Measurements from ENCODE around the gene BNIP5.

The BNIP5 gene

GRCh38 chr6:36376183-36376582, 39.5 kb upstream of the BNIP5 start:
- H3K9me3 ChIP-seq (ENCODE audit: control insufficient read depth in 1 of 2, low read length in 2 of 2), result no peaks in the 10 kb centered on the region
- H3K4me3 ChIP-seq (ENCODE audit: low read depth in 1 of 2, low read length in 2 of 2), result no peak overlapping the region
- H3K27ac ChIP-seq (ENCODE audit: low read length), result no peak overlapping the region
- no peaks in the 10 kb centered on the region for H3K27me3 ChIP-seq (ENCODE audit: low read depth, low read length)
- H3K4me1 ChIP-seq (ENCODE audit: control insufficient read depth in 1 of 2, insufficient read depth in 2 of 2, low read length in 2 of 2), result no peaks in the 10 kb centered on the region
- H3K36me3 ChIP-seq (ENCODE audit: control insufficient read depth in 1 of 2, insufficient read depth in 2 of 2, low read length in 2 of 2), result no peaks in the 10 kb centered on the region

GRCh38 chr6:36375644-36376155, 39.0 kb upstream of the BNIP5 start:
- Histone ChIP-seq H3K4me1 (ENCODE audit: control insufficient read depth in 1 of 2, insufficient read depth in 2 of 2, low read length in 2 of 2) (no peaks in the 10 kb centered on the region), H3K27ac (ENCODE audit: low read length) (no peak overlapping the region), H3K27me3 (ENCODE audit: low read depth, low read length) (no peaks in the 10 kb centered on the region), H3K4me3 (ENCODE audit: low read depth in 1 of 2, low read length in 2 of 2) (no peak overlapping the region), H3K36me3 (ENCODE audit: control insufficient read depth in 1 of 2, insufficient read depth in 2 of 2, low read length in 2 of 2) (no peaks in the 10 kb centered on the region), H3K9me3 (ENCODE audit: control insufficient read depth in 1 of 2, low read length in 2 of 2) (no peaks in the 10 kb centered on the region)

GRCh38 chr6:36374972-36375371, 38.3 kb upstream of the BNIP5 start:
- Histone ChIP-seq H3K27me3 (ENCODE audit: low read depth, low read length) (no peaks in the 10 kb centered on the region), H3K9me3 (ENCODE audit: control insufficient read depth in 1 of 2, low read length in 2 of 2) (no peaks in the 10 kb centered on the region), H3K36me3 (ENCODE audit: control insufficient read depth in 1 of 2, insufficient read depth in 2 of 2, low read length in 2 of 2) (no peaks in the 10 kb centered on the region), H3K4me3 (ENCODE audit: low read depth in 1 of 2, low read length in 2 of 2) (no peak overlapping the region), H3K4me1 (ENCODE audit: control insufficient read depth in 1 of 2, insufficient read depth in 2 of 2, low read length in 2 of 2) (no peaks in the 10 kb centered on the region), H3K27ac (ENCODE audit: low read length) (no peak overlapping the region)

GRCh38 chr6:36374194-36374593, 37.5 kb upstream of the BNIP5 start:
- H3K27ac ChIP-seq (ENCODE audit: low read length), result no peak overlapping the region
- no peak overlapping the region for H3K4me3 ChIP-seq (ENCODE audit: low read depth in 1 of 2, low read length in 2 of 2)
- no peaks in the 10 kb centered on the region for H3K27me3 ChIP-seq (ENCODE audit: low read depth, low read length)
- no peaks in the 10 kb centered on the region for H3K9me3 ChIP-seq (ENCODE audit: control insufficient read depth in 1 of 2, low read length in 2 of 2)
- H3K4me1 ChIP-seq (ENCODE audit: control insufficient read depth in 1 of 2, insufficient read depth in 2 of 2, low read length in 2 of 2), result no peaks in the 10 kb centered on the region
- H3K36me3 ChIP-seq (ENCODE audit: control insufficient read depth in 1 of 2, insufficient read depth in 2 of 2, low read length in 2 of 2), result no peaks in the 10 kb centered on the region

- H3K27ac ChIP-seq (ENCODE audit: low read length), result no peak overlapping the region
Observed at GRCh38 chr6:36373368-36374019, 36.8 kb upstream of the BNIP5 start.

GRCh38 chr6:36372088-36372487, 35.4 kb upstream of the BNIP5 start:
- Histone ChIP-seq H3K9me3 (ENCODE audit: control insufficient read depth in 1 of 2, low read length in 2 of 2) (no peaks in the 10 kb centered on the region), H3K36me3 (ENCODE audit: control insufficient read depth in 1 of 2, insufficient read depth in 2 of 2, low read length in 2 of 2) (no peaks in the 10 kb centered on the region)

More at GRCh38 chr6:36373368-36374019, 36.8 kb upstream of the BNIP5 start:
- Histone ChIP-seq H3K4me1 (ENCODE audit: control insufficient read depth in 1 of 2, insufficient read depth in 2 of 2, low read length in 2 of 2) (no peaks in the 10 kb centered on the region), H3K36me3 (ENCODE audit: control insufficient read depth in 1 of 2, insufficient read depth in 2 of 2, low read length in 2 of 2) (no peaks in the 10 kb centered on the region), H3K27me3 (ENCODE audit: low read depth, low read length) (no peaks in the 10 kb centered on the region), H3K9me3 (ENCODE audit: control insufficient read depth in 1 of 2, low read length in 2 of 2) (no peaks in the 10 kb centered on the region), H3K4me3 (ENCODE audit: low read depth in 1 of 2, low read length in 2 of 2) (no peak overlapping the region)

GRCh38 chr6:36371211-36371610, 34.5 kb upstream of the BNIP5 start:
- no peaks in the 10 kb centered on the region for H3K4me1 ChIP-seq (ENCODE audit: control insufficient read depth in 1 of 2, insufficient read depth in 2 of 2, low read length in 2 of 2)
- H3K27ac ChIP-seq (ENCODE audit: low read length), result no peak overlapping the region
- no peaks in the 10 kb centered on the region for H3K36me3 ChIP-seq (ENCODE audit: control insufficient read depth in 1 of 2, insufficient read depth in 2 of 2, low read length in 2 of 2)
- H3K4me3 ChIP-seq (ENCODE audit: low read depth in 1 of 2, low read length in 2 of 2), result no peak overlapping the region
- H3K9me3 ChIP-seq (ENCODE audit: control insufficient read depth in 1 of 2, low read length in 2 of 2), result no peaks in the 10 kb centered on the region
- H3K27me3 ChIP-seq (ENCODE audit: low read depth, low read length), result no peaks in the 10 kb centered on the region

More at GRCh38 chr6:36372088-36372487, 35.4 kb upstream of the BNIP5 start:
- Histone ChIP-seq H3K27ac (ENCODE audit: low read length) (no peak overlapping the region), H3K4me1 (ENCODE audit: control insufficient read depth in 1 of 2, insufficient read depth in 2 of 2, low read length in 2 of 2) (no peaks in the 10 kb centered on the region), H3K4me3 (ENCODE audit: low read depth in 1 of 2, low read length in 2 of 2) (no peak overlapping the region), H3K27me3 (ENCODE audit: low read depth, low read length) (no peaks in the 10 kb centered on the region)

GRCh38 chr6:36370638-36371037, 34.0 kb upstream of the BNIP5 start:
- H3K36me3 ChIP-seq (ENCODE audit: control insufficient read depth in 1 of 2, insufficient read depth in 2 of 2, low read length in 2 of 2), result no peaks in the 10 kb centered on the region
- no peak overlapping the region for H3K27ac ChIP-seq (ENCODE audit: low read length)
- no peak overlapping the region for H3K4me3 ChIP-seq (ENCODE audit: low read depth in 1 of 2, low read length in 2 of 2)
- H3K27me3 ChIP-seq (ENCODE audit: low read depth, low read length), result no peaks in the 10 kb centered on the region
- H3K9me3 ChIP-seq (ENCODE audit: control insufficient read depth in 1 of 2, low read length in 2 of 2), result no peaks in the 10 kb centered on the region
- H3K4me1 ChIP-seq (ENCODE audit: control insufficient read depth in 1 of 2, insufficient read depth in 2 of 2, low read length in 2 of 2), result no peaks in the 10 kb centered on the region

- Histone ChIP-seq H3K27ac (ENCODE audit: low read length) (no peak overlapping the region), H3K27me3 (ENCODE audit: low read depth, low read length) (no peaks in the 10 kb centered on the region), H3K36me3 (ENCODE audit: control insufficient read depth in 1 of 2, insufficient read depth in 2 of 2, low read length in 2 of 2) (no peaks in the 10 kb centered on the region), H3K4me3 (ENCODE audit: low read depth in 1 of 2, low read length in 2 of 2) (no peak overlapping the region), H3K9me3 (ENCODE audit: control insufficient read depth in 1 of 2, low read length in 2 of 2) (no peaks in the 10 kb centered on the region), H3K4me1 (ENCODE audit: control insufficient read depth in 1 of 2, insufficient read depth in 2 of 2, low read length in 2 of 2) (no peaks in the 10 kb centered on the region)
Observed at GRCh38 chr6:36368921-36369865, 32.5 kb upstream of the BNIP5 start.

- H3K27me3 ChIP-seq (ENCODE audit: low read depth, low read length), result no peaks in the 10 kb centered on the region
- H3K4me1 ChIP-seq (ENCODE audit: control insufficient read depth in 1 of 2, insufficient read depth in 2 of 2, low read length in 2 of 2), result no peaks in the 10 kb centered on the region
- no peak overlapping the region for H3K27ac ChIP-seq (ENCODE audit: low read length)
- no peak overlapping the region for H3K4me3 ChIP-seq (ENCODE audit: low read depth in 1 of 2, low read length in 2 of 2)
- H3K36me3 ChIP-seq (ENCODE audit: control insufficient read depth in 1 of 2, insufficient read depth in 2 of 2, low read length in 2 of 2), result no peaks in the 10 kb centered on the region
- H3K9me3 ChIP-seq (ENCODE audit: control insufficient read depth in 1 of 2, low read length in 2 of 2), result no peaks in the 10 kb centered on the region
Observed at GRCh38 chr6:36368421-36368820, 31.7 kb upstream of the BNIP5 start.

GRCh38 chr6:36367743-36368142, 31.1 kb upstream of the BNIP5 start:
- H3K4me1 ChIP-seq (ENCODE audit: control insufficient read depth in 1 of 2, insufficient read depth in 2 of 2, low read length in 2 of 2), result no peaks in the 10 kb centered on the region
- no peaks in the 10 kb centered on the region for H3K27me3 ChIP-seq (ENCODE audit: low read depth, low read length)
- H3K4me3 ChIP-seq (ENCODE audit: low read depth in 1 of 2, low read length in 2 of 2), result no peak overlapping the region
- H3K27ac ChIP-seq (ENCODE audit: low read length), result no peak overlapping the region
- H3K36me3 ChIP-seq (ENCODE audit: control insufficient read depth in 1 of 2, insufficient read depth in 2 of 2, low read length in 2 of 2), result no peaks in the 10 kb centered on the region
- H3K9me3 ChIP-seq (ENCODE audit: control insufficient read depth in 1 of 2, low read length in 2 of 2), result no peaks in the 10 kb centered on the region

Data from muscle layer of duodenum (tissue), 2 donors.